Activated T-cell treated with anti-CD3 and anti-CD28 coated beads, Interleukin-2, amount 50 U/mL, for 4 hours (primary cell): ENCODE results near the gene DRG1. TPM values are rescaled to one million over a fixed set of nuclear protein-coding genes. Genes with fewer than 3 reads are reported as not detected.
"Not testable (repeated sequence)": the region's sequence is repeated elsewhere in the genome, so short reads cannot be mapped to it uniquely, and the experiment has no call there.

Experiments
- ATAC-seq, 2 donors: fragments of 200-7000 bp; cut with Tn5 transposase; one replicate each; pipeline ENCODE4 v1.10.0; 2021
- DNase-seq: peaks from one replicate; pipeline ENCODE4 v3.0.0-alpha.2; 2020
- H3K27me3 Mint-ChIP-seq: one replicate; pipeline ENCODE4 v1.8.0; 2021; ENCODE audit warnings: low read depth, mixed read lengths
- H3K36me3 Mint-ChIP-seq: one replicate; pipeline ENCODE4 v1.8.0; 2022; ENCODE audit warnings: mixed read lengths; ENCODE audit not compliant: insufficient read depth
- H3K4me1 Mint-ChIP-seq: one replicate; pipeline ENCODE4 v1.8.0; 2021; ENCODE audit warnings: low read depth, mixed read lengths
- H3K4me3 Mint-ChIP-seq: one replicate; pipeline ENCODE4 v1.8.0; 2021; ENCODE audit warnings: mild to moderate bottlenecking, moderate library complexity, mixed read lengths
- H3K9me3 Mint-ChIP-seq: one replicate; pipeline ENCODE4 v1.8.0; 2021; ENCODE audit warnings: mixed read lengths
- total RNA-seq, 3 donors: library from RNA; stranded (reverse); gene quantifications; one replicate each; pipeline ENCODE4 v1.2.1, GENCODE V29; 2021

The DRG1 gene
- total RNA-seq, 3 donors from 2014 or later, result 99.2 to 109 (median 106) TPM

DNA sequence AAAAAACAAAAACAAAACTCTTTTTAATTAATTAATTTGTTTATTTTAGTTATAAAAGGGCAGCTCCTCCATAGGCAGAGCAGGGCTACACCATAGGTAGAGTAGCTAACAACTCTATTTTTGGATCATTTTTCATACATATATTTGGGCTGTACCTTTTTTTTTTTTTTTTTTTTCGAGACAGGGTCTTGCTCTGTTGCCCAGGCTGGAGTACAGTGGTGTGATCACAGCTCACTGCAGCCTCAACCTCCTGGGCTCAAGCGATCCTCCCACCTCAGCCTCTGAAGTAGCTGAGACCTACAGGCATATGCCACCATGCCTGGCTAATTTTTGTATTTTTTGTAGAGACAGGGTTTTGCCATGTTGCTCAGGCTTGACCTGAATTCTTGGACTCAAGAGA, 2.9 kb downstream of the DRG1 start:
- not testable (repeated sequence) for H3K9me3 Mint-ChIP-seq, H3K27me3 Mint-ChIP-seq, H3K4me3 Mint-ChIP-seq, ATAC-seq, DNase-seq
- Mint-ChIP-seq H3K36me3 (peaks cover 29% of the 10 kb centered on the region), H3K4me1 (peaks cover 27% of the 10 kb centered on the region)

DNA sequence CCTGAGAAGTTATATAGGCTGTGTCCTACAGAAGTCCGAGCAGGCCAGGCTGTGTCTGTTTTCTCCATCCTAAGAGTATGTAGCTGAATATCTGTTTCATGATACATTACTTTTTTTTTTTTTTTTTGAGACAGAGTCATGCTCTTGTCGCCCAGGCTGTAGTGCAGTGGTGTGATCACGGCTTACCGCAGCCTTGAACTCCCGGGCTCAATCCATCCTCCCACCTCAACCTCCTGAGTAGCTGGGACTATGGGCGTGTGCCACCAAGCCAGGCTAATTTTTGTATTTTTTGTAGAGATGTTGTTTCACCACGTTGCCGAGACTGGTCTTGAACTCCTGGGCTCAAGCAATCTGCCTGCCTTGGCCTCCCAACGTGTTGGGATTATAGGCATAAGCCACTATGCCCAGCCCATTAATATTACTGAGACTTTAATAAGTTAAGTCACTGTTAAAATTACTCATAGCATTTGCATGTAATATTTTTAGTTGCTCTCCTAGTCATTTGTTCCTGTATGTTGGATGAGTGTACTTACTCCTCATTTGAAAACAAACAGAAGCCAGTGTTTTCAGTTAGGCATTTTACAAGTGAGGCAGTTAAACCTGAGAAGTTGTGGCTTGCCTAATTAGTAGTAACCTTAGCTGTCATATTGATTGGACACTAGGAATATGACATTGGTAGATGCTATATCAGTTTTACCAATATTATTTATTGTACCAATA, 26.1 kb downstream of the DRG1 start:
- ATAC-seq, result no peak
- Mint-ChIP-seq H3K4me3 (no peak overlapping the region), H3K4me1 (peaks cover 4% of the 10 kb centered on the region), H3K9me3 (no peaks in the 10 kb centered on the region), H3K27me3 (no peaks in the 10 kb centered on the region), H3K36me3 (peaks cover 41% of the 10 kb centered on the region)
- DNase-seq, result no peak

DNA sequence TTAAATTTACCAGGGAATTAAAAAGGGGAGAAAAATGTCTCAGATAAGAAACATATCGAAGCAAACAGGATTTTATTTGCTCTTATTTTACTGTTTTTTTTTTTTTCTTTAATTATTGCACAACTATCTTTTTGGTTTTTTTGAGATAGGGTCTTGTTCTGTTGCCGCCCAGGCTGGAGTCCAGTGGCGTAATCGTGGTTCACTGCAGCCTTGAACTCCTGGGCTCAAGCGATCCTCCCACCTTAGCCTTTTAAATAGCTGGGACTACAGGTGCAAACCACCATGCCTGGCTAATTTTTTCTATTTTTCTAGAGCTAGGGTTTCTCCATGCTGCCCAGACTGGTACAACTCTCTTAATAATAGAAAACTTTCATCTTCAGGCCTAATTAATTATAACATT, 32.5 kb downstream of the DRG1 start:
- Mint-ChIP-seq H3K36me3 (peaks cover 45% of the 10 kb centered on the region), H3K4me3 (no peak overlapping the region)

DNA sequence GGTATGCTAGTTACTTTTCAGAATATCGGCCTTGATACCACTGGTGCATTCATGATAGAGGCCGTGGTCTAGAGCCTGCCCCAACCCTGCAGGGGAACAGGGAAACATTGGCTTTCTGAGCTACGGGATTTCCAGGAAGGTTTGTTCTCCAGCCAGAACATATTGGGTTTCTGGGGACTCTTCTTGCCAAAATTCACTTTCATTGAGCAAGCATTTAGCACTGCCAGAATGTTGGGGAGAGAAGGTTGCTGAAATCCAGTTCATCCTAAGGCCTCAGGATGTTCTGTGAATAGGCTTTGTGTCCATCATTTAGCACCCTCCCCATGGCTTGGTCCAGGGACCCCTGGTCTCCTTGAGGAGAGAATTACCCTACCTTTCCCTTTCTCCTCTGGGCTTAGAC, 36.7 kb downstream of the DRG1 start:
- ATAC-seq, result no peak
- peaks cover 44% of the 10 kb centered on the region for H3K36me3 Mint-ChIP-seq
- DNase-seq, result no peak
- no peaks in the 10 kb centered on the region for H3K27me3 Mint-ChIP-seq
- H3K4me3 Mint-ChIP-seq, result no peak overlapping the region
- H3K4me1 Mint-ChIP-seq, result peaks cover 2% of the 10 kb centered on the region
- H3K9me3 Mint-ChIP-seq, result no peaks in the 10 kb centered on the region

More for the DNA sequence above, 32.5 kb downstream of the DRG1 start:
- DNase-seq, result no peak
- Mint-ChIP-seq H3K4me1 (no peaks in the 10 kb centered on the region), H3K9me3 (no peaks in the 10 kb centered on the region), H3K27me3 (no peaks in the 10 kb centered on the region)
- no peak for ATAC-seq

DNA sequence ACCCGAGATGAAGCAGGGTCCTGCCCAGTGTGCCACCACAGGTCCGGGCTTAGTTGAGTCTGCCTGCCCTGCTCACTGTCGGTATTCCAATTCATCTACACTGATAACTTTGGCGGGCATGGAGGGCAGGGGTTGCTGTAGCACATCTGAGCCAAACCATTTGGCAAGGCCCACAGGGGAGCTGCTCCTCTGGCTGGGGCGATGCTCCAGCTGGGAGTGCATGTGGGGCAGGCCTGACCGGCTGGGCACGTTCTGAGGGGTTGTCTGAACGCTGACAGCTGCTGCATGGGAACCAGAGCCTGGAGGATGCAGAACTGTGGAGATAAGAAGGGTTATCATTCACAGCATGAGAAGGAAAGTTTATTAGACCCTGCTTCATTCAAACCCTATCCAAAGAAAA, 40.4 kb downstream of the DRG1 start:
- Mint-ChIP-seq H3K36me3 (peaks cover 39% of the 10 kb centered on the region), H3K4me1 (peaks cover 2% of the 10 kb centered on the region), H3K27me3 (no peaks in the 10 kb centered on the region), H3K4me3 (no peak overlapping the region), H3K9me3 (no peaks in the 10 kb centered on the region)
- DNase-seq (no peak), ATAC-seq (no peak)

DNA sequence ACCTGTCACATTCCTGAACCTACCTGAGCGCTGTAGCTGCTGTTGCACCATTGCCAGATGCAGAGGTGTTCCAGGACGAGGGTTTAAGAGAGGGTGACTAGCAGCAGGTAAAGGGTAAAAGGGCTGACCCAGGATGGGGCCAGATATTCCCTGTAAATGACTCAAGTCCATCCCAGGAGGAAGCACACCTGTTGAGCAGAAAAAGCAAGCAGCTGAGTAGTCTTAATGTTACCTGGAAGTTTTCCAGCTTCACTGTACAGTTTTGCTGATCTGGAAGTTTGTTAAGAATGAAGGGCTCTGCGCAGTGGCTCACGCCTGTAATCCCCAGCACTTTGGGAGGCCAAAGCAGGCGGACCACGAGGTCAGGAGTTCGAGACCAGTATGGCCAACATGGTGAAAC, 41.3 kb downstream of the DRG1 start:
- DNase-seq, result no peak
- no peak for ATAC-seq
- Mint-ChIP-seq H3K36me3 (peaks cover 38% of the 10 kb centered on the region), H3K9me3 (no peaks in the 10 kb centered on the region), H3K4me1 (peaks cover 2% of the 10 kb centered on the region), H3K27me3 (no peaks in the 10 kb centered on the region), H3K4me3 (no peak overlapping the region)

DNA sequence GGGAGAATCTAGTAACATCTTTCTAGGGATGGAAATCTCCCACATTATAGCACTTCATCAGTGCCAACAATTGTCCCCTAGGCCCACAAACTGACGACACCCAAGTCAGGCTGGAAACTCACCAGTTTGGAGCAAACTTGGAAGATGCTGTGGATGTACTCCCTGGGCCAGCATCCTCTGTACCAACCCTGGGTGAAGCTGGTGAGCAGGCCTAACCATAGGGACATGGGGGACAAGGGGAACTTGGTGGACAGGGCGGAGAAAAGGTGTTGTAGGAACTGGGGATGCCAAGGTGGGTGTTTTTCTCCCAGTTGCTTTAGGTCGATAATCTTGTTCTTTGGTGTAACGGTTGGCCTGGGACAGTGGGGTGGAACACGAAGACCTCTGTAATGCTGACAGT, 42.2 kb downstream of the DRG1 start:
- no peak for DNase-seq
- no peak for ATAC-seq
- Mint-ChIP-seq H3K4me1 (peaks cover 2% of the 10 kb centered on the region), H3K4me3 (no peak overlapping the region), H3K9me3 (no peaks in the 10 kb centered on the region), H3K36me3 (peaks cover 37% of the 10 kb centered on the region), H3K27me3 (no peaks in the 10 kb centered on the region)

DNA sequence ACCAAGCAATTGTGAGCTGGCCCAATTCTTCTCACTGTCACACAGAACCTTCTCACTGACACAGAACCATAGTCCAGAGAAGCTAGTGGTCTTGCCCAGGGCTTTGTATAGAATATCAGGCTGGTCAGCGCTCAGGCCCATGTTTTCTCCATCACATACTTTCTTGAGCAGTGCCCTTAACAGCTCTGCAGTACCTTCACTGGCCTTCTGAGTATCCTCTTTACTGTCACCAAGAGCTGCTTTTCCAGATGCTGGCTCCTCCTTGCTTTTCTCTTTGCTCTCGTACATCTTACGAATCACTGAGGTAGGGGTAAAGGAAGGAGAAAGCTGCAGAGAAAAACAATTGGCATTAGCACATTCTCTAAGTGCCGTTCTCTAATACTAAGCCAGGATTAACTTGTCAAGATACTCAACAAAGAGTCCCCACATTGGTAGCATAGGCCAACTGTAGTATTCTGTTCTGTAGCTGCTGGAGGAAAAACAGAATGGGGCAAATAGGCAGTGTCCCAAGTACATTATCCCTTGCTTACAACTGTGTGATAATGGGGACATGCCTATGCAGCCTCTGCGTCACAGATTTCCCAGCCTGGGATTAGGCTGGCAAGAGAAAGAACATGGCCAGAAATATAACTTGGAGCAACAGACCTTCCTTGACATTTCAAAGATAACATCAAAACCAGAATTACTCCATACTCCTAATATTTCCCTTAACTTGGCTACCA, 43.5 kb downstream of the DRG1 start:
- no peak for DNase-seq
- Mint-ChIP-seq H3K27me3 (no peaks in the 10 kb centered on the region), H3K36me3 (peaks cover 35% of the 10 kb centered on the region), H3K4me1 (no peaks in the 10 kb centered on the region), H3K9me3 (no peaks in the 10 kb centered on the region), H3K4me3 (no peak overlapping the region)
- ATAC-seq, result no peak

DNA sequence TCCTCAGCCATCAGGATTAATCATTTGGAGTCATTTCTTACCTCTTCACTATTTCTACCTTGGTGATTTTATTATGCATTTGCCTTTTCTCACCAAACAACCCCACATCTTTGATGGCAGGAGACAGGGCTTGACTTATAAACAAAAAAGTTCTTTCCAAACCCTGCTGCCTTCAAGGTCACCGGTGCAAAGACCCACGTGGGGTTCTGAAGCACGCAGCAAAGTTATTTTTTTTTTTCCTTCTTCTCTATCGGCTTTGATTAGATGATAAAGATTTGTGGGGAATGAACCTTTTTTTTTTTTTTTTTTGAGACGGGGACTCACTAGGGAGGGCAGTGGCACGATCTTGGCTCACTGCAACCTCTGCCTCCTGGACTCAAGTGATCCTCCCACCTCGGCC, 44.1 kb downstream of the DRG1 start:
- Mint-ChIP-seq H3K27me3 (no peaks in the 10 kb centered on the region), H3K4me1 (no peaks in the 10 kb centered on the region), H3K9me3 (no peaks in the 10 kb centered on the region), H3K36me3 (peaks cover 33% of the 10 kb centered on the region), H3K4me3 (no peak overlapping the region)
- DNase-seq (no peak), ATAC-seq (no peak)

DNA sequence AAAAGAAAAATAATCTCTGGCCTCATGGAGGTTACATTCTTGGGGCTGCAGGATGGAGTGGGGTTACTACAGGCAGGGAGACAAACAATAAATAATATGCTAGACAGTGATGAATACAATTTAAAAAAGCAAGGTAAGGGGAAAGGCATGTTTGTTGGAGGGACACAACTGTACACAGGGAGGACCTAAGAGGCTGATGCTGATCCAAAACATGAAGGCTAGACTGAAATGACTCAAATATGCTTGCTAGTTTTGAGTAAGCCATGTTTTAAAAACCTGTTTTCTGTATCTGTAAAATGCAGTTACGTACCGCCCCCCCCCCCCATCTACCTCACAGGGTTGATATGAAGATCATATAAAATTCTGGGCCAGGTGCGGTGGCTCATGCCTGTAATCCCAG, 46.2 kb downstream of the DRG1 start:
- no peak for ATAC-seq
- no peak overlapping the region for H3K4me3 Mint-ChIP-seq
- H3K9me3 Mint-ChIP-seq, result no peaks in the 10 kb centered on the region
- peaks cover 24% of the 10 kb centered on the region for H3K36me3 Mint-ChIP-seq
- DNase-seq, result no peak
- H3K27me3 Mint-ChIP-seq, result no peaks in the 10 kb centered on the region
- no peaks in the 10 kb centered on the region for H3K4me1 Mint-ChIP-seq

DNA sequence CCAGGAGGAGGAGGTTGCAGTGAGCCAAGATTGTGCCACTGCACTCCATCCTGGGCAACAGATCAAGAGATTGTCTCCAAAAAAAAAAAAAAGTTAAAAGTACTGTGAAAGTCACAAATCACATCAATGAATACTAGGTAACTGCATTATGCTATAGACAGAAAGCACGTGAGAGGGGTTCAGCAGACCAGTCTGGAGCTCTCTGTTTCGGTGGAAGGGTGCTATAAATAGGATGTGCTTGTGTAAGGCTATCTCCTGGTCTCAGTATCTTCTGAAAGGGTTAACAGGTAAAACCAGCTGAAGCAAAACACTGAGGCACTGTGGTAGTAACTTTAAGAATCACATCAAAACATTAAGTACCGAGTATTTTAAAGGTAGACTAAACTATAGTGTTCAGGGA, 46.8 kb downstream of the DRG1 start:
- no peaks in the 10 kb centered on the region for H3K27me3 Mint-ChIP-seq
- no peaks in the 10 kb centered on the region for H3K4me1 Mint-ChIP-seq
- DNase-seq (no peak), ATAC-seq (no peak)
- H3K9me3 Mint-ChIP-seq, result no peaks in the 10 kb centered on the region
- H3K36me3 Mint-ChIP-seq, result peaks cover 23% of the 10 kb centered on the region
- no peak overlapping the region for H3K4me3 Mint-ChIP-seq

DNA sequence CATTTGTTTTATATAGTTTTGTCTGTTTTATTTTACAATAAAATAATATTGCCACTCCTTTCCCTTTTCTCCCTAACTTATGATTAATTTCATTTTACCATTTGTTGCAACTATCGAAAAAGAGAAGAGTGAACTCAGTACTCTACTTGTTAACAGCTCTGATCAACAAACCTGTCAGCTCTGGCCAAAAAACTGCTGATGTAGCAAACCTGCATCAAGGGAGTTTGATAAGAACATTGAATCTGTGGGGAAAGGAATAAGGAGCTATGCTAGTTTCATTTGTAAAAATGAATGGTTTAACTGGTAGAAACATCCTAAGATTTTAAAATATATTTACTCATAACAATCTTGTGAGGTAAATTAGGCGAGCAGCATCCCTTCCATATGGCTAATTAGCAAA, 47.4 kb downstream of the DRG1 start:
- no peak for ATAC-seq
- Mint-ChIP-seq H3K36me3 (peaks cover 20% of the 10 kb centered on the region), H3K9me3 (no peaks in the 10 kb centered on the region)

DNA sequence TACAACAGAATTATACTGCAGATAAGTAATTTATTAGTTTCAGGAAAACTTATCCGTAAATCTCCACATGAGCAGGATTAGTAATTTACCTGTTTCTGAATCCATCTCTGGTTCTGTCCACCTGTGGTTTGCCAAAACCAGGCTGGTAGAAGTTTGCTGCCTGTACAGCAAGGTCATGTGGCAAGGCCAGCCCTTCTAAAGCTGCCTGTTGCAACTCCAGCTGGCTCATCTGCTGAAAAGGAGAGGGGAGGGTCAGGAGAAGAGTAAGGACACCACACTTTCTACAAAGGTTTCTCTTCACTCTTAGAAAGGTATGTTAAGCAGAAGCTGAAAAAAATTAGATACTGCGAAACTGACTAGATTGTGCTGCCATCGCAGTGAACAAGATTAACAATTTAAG, 47.9 kb downstream of the DRG1 start:
- ATAC-seq, result no peak
- peaks cover 16% of the 10 kb centered on the region for H3K36me3 Mint-ChIP-seq
- no peaks in the 10 kb centered on the region for H3K9me3 Mint-ChIP-seq
- H3K4me1 Mint-ChIP-seq, result no peaks in the 10 kb centered on the region
- no peak for DNase-seq
- no peak overlapping the region for H3K4me3 Mint-ChIP-seq
- H3K27me3 Mint-ChIP-seq, result no peaks in the 10 kb centered on the region

More for the DNA sequence above, 47.4 kb downstream of the DRG1 start:
- H3K27me3 Mint-ChIP-seq, result no peaks in the 10 kb centered on the region
- no peak overlapping the region for H3K4me3 Mint-ChIP-seq
- H3K4me1 Mint-ChIP-seq, result no peaks in the 10 kb centered on the region
- DNase-seq, result no peak

DNA sequence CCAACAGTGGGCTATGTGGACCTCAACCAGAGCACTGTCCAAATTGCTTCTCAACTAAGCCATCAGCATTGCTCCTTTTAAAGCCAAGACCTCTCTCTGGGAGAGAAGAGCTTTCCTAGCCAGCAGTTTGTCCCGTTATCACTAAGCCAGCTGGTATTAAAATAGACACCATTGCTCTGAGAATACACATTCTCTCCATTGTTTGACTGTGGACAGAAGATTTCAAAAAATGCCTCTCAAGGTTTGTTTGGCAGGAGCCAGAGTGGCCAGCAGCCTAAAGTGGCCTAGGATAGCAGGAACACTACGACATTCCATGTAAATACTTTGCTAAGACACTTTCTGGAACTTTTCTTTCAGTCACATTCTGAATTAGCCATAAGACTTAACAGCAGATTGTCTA, 49.0 kb downstream of the DRG1 start:
- no peak for DNase-seq
- Mint-ChIP-seq H3K4me3 (no peak overlapping the region), H3K9me3 (no peaks in the 10 kb centered on the region), H3K4me1 (no peaks in the 10 kb centered on the region), H3K27me3 (no peaks in the 10 kb centered on the region), H3K36me3 (peaks cover 14% of the 10 kb centered on the region)
- no peak for ATAC-seq

DNA sequence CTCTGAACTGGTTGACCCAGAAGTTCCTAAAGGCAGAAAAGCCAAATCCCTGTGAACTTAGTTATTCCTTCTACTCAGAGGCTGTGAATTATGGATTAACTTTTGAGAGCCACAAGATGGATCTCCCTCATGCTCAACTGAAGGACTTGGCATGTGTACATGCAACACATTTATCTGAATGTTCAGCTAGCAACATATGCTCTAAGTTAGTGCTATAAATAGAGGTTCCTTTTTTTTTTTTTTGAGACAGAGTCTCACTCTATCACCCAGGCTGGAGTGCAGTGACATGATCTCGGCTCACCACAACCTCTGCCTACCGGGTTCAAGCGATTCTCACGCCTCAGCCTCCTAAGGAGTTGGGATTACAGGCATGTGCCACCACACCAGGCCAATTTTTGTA, 50.1 kb downstream of the DRG1 start:
- ATAC-seq (no peak), DNase-seq (no peak)
- Mint-ChIP-seq H3K4me1 (no peaks in the 10 kb centered on the region), H3K9me3 (no peaks in the 10 kb centered on the region), H3K4me3 (no peak overlapping the region), H3K36me3 (peaks cover 19% of the 10 kb centered on the region), H3K27me3 (no peaks in the 10 kb centered on the region)
